ENCODE data around the gene PNPLA7.
"Not testable (repeated sequence)": the region's sequence is repeated elsewhere in the genome, so short reads cannot be mapped to it uniquely, and the experiment has no call there.

- TF ChIP-seq CTCF (conservative IDR thresholded peaks at IDR 0.05; ENCODE audit: low read depth, low read length); EZH2 (IDR thresholded peaks at IDR 0.05; ENCODE audit: borderline replicate concordance, low read depth, low read length, poor library complexity, severe bottlenecking): not testable (repeated sequence)
Observed at GRCh38 chr9:137511126-137511525, 39.1 kb downstream of the PNPLA7 start.
